Epithelial cell of esophagus (primary cell): ENCODE data around the gene ARHGEF6.
"Not testable (repeated sequence)": the region's sequence is repeated elsewhere in the genome, so short reads cannot be mapped to it uniquely, and the experiment has no call there.

Experiments used
- DNase-seq: peaks from one replicate; pipeline ENCODE4 v3.0.0; 2010; ENCODE audit warnings: low read depth
- H3K4me3 ChIP-seq: 2 replicates; pipeline ENCODE4 v1.5.1; 2011; ENCODE audit warnings: mild to moderate bottlenecking, low read length, control low read depth
- TF ChIP-seq, protein P1 (sequence below): IDR thresholded peaks from 2 replicates; pipeline ENCODE4 v1.5.1; 2011; ENCODE audit warnings: low read depth, mild to moderate bottlenecking, low read length, control low read depth, inconsistent platforms; ENCODE audit not compliant: insufficient read depth; ENCODE audit errors: missing control alignments

The ARHGEF6 gene

DNA sequence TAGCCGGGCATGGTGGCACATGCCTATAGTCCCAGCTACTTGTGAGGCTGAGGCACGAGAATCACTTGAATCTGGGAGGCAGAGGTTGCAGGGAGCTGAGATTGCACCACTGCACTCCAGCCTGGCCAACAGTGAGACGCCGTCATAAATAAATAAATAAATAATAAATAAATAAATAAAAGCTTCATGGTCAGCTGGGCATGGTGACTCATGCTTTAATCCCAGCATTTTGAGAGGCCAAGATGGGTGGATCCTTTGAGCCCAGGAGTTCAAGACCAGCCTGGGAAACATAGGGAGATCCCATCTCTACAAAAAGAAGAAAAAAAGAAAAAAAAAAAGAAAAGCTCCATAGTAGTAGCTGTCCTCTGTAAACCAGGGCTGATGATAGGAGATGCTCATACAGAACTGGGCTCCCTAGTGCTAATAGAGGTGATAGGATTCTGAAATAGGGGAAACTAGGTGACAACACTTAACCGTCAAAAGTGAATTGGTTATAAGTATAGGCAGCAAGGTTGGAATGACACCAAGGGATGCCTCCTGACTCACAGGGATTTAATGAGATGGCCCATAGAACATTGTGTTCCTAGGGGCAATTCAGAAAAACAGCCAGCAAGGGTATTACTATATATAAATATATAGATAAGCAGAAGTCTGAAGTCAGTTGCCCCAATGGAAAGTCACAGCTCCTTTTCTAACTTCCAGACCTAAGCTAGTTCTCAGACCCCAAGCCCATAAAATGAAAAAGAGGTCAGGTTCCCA lies 41.8 kb upstream of the ARHGEF6 start:
- DNase-seq, result no peak
- TF ChIP-seq, protein P1, sequence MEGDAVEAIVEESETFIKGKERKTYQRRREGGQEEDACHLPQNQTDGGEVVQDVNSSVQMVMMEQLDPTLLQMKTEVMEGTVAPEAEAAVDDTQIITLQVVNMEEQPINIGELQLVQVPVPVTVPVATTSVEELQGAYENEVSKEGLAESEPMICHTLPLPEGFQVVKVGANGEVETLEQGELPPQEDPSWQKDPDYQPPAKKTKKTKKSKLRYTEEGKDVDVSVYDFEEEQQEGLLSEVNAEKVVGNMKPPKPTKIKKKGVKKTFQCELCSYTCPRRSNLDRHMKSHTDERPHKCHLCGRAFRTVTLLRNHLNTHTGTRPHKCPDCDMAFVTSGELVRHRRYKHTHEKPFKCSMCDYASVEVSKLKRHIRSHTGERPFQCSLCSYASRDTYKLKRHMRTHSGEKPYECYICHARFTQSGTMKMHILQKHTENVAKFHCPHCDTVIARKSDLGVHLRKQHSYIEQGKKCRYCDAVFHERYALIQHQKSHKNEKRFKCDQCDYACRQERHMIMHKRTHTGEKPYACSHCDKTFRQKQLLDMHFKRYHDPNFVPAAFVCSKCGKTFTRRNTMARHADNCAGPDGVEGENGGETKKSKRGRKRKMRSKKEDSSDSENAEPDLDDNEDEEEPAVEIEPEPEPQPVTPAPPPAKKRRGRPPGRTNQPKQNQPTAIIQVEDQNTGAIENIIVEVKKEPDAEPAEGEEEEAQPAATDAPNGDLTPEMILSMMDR, result no peak
- no peak overlapping the region for H3K4me3 ChIP-seq

DNA sequence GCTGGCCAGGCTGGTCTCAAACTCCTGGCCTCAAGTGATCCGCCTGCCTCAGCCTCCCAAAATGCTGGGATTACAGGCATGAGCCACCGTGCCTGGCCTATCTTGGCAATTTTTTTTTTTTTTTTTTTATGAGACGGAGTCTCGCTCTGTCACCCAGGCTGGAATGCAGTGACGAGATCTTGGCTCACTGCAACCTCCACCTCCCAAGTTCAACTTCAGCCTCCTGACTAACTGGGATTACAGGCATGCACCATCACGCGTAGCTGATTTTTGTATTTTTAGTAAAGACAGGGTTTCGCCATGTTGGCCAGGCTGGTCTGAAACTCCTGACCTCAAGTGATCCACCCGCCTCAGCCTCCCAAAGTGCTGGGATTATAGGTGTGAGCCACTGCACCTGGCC lies 39.0 kb upstream of the ARHGEF6 start:
- H3K4me3 ChIP-seq, result not testable (repeated sequence)
- DNase-seq, result peak; percentile 28

DNA sequence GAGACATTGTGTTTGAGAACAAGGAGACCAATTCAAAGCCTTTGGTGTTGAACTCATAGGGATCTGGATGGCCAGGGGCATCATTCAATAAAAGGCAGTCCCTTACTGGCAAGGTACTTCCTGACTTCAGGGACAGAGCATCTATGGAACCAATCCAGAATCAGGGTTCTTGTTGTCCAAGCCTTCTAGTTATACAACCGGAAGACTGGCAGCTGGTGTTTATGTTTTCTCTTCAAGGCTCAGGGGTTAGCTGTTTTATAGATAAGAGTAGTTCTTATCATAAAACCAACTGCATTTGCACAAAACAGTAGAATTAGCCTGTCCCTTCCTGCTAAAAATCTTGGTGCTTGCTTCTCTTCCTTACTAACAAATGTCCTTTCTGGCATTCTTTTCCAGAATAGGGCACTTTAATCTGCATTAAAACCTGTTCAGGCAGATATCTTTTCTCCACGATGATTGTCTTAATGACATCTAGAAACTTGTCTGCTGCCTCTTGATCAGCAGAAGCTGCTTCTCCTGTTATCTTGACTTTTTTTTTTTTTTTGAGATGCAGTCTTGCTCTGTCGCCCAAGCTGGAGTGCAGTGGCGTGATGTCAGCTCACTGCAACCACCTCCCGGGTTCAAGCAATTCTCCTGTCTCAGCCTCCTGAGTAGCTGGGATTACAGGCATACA lies 38.4 kb upstream of the ARHGEF6 start:
- no peak for DNase-seq
- H3K4me3 ChIP-seq, result no peak overlapping the region
- TF ChIP-seq, protein P1, result no peak

DNA sequence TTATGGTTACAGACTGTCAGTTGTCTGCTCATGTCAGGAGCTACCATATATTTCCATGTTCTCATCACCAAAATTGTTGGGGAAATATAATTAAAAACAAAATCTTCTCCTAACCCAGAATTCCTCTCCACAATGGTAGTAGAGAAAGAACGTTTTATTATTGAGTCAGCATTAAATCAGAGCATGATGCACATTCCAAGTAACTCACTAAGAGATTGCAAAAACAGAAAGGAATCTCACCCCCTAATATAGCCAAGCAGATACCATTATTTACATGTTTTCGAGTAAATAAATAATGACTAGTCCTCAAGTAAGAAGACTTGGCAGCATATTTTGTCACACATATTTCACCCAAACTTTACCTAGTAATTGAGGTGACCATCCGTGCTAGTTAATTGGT lies 36.2 kb upstream of the ARHGEF6 start:
- peak; percentile 35 for DNase-seq
- TF ChIP-seq, protein P1, result no peak
- H3K4me3 ChIP-seq, result no peak overlapping the region

DNA sequence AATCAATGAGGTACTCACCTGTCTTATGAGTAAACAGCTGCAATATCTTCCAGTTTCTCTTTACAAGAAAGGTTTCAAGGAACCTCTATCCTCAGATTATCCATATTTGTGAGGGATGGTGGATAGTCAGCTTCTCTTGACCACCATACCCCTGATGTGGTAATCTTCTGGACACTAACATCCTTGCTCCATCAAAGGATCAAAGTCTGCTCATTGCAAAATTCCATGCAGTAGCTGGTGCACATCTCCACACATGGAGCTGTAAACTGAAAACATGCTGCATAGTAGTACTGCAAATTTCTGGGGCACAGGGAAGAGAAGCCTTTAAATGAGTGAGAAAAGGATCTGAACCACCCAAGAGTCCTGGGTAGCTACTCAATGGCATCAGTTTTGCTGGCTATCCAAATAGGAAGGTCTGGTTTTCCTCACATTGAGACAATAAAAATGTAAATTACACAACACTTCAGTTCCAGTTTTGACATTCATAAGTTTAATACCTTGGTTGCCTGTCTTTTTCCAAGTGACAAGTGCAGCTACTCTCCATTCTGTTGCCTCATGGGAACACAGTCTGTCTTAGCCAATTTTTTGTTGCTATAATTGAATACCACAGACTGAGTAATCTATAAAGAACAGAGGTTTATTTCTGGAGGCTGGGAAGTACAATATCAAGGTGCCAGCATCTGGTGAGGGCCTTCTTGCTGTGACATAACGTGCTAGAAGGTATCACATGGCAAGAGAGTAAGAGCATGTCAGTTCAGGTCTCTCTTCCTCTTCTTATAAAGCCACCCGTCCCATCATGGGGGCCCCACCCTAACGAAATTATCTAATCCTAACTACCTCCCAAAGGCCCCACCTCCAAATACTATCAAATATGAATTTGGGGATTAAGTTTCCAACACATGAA lies 34.4 kb upstream of the ARHGEF6 start:
- no peak for DNase-seq
- TF ChIP-seq, protein P1, result no peak

DNA sequence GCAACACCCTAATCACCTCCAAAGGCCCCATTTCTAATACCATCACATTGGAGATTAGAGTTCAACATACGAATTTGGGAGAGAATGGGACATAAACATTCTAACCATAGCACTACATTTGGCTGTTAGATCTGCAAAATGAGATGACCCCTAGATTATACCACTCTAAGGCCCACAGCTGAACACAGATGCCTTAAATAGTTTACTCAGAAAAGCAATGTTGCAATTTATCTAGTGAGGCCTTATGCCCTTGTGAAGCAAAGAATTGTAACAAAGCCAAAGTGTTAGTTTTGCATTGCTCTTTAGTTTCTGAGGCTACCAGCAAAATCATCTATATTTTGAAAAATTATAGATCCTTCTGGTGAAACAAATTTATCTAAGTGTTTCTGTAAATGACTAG lies 31.6 kb upstream of the ARHGEF6 start:
- DNase-seq, result no peak
- TF ChIP-seq, protein P1, result no peak
- no peak overlapping the region for H3K4me3 ChIP-seq

More for the DNA sequence above, 34.4 kb upstream of the ARHGEF6 start:
- H3K4me3 ChIP-seq, result no peak overlapping the region

DNA sequence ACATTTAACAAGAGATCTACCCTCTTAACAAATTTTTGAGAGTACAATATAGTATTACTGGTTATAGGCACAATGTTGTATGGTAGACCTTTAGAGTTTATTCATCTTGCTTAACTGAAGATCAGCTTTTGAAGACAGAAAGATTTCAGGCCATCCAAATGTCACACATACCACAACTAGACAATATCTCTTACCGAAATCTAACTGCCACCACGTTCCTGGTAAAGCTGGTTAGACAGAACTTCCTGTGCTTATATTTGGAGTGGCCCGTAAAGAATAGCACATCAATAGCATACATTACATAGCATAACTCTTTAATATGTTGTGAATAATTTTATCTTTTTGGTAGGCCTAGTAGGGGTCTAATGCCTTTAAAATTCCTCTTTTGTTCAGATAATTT lies 29.8 kb upstream of the ARHGEF6 start:
- TF ChIP-seq, protein P1, result no peak
- no peak for DNase-seq

More for the DNA sequence above, 29.8 kb upstream of the ARHGEF6 start:
- no peak overlapping the region for H3K4me3 ChIP-seq
